B cell (primary cell): Measurements from ENCODE around the gene SLC24A1.

Experiments used
- CTCF ChIP-seq: fragments of 200-600 bp; IDR thresholded peaks from one replicate; pipeline ENCODE4 v1.8.0; 2022; ENCODE audit warnings: antibody characterized with exemption, mild to moderate bottlenecking
- EZH2 ChIP-seq: IDR thresholded peaks from 2 replicates; pipeline ENCODE4 v1.6.1; 2012; ENCODE audit warnings: borderline replicate concordance, low read depth, mild to moderate bottlenecking, moderate library complexity, low read length; ENCODE audit not compliant: insufficient read depth, poor library complexity, severe bottlenecking

GRCh38 chr15:65663521-65663920, 41.8 kb downstream of the SLC24A1 start:
- TF ChIP-seq CTCF, result no peak
- TF ChIP-seq EZH2, result no peak
